Activated naive CD4-positive, alpha-beta T cell treated with Interleukin-2 at 50 U/mL for 16 hours (primary cell): Measurements from ENCODE around the gene FHIT.

Source experiments
- DNase-seq: peaks from one replicate; pipeline ENCODE4 v3.0.0-alpha.2; 2020

Gene FHIT

DNA sequence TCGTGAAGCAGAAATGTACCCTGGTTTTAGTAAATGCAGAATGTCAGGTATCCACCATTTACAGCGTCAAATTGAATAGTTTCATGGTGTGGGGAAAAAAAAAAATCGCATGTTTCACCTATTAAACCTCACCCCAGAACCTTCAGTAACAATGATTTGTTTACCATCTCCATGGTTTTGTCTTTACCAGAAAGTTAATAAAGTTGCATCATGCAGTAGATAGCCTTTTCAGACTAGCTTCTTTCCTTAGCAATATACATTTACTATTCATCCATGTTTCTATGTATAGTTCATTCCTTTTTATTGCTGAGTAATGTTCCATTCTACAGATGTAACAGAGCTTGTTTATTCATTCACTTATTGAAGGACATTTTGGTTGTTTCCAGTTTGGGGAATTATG lies 1066.1 kb downstream of the FHIT start:
- DNase-seq: no peak

DNA sequence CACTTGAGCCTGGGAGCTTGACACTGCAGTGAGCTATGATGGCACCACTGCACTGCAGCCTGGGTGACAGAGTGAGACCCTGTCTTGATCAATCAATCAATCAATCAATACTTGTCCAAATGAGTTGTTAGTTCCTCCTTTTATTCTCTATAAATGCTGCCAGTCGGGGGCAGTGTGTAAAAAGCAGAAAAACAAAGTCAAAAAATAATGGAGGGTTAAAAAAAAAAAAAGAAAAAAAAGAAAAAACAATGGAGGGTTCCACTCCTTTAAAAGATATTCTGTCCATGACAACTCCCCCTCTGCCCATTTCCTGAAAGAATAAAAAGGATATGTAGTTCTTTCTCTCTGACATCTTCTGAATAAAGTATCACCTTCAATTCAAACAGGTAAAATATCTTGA lies 1068.6 kb downstream of the FHIT start:
- DNase-seq: no peak

DNA sequence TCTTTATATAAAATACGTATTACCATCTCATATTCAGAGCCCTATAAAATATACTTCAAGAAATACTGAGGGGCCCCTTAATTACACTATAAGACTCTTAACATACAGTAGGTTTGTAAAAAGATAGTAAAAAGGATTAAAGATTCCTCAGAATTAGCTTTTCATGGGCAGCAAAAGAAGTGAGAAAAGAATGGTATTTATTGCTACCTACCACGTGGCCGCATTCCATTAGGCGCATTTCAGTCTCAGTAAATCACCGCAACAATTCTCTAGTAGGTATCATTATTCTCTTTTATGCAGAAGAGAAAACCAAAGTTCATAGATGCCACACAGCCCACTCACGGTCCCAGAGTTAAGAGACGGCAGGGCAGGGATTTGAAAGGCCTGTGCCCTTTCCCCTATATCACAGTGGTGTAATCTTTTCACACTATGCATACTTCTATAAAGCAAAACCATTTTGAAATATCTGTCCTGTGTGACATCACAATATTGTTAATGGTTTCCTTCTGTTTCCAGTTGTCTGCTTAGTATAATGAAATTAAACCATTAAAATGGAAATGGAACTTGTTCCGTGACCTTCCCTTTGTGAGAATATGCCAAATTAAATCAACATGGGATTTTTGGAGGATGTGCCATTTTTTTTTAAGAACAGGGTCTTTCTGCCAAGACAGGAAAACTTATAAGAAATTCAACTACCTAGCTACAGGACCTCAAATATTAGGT lies 1072.2 kb downstream of the FHIT start:
- no peak for DNase-seq

DNA sequence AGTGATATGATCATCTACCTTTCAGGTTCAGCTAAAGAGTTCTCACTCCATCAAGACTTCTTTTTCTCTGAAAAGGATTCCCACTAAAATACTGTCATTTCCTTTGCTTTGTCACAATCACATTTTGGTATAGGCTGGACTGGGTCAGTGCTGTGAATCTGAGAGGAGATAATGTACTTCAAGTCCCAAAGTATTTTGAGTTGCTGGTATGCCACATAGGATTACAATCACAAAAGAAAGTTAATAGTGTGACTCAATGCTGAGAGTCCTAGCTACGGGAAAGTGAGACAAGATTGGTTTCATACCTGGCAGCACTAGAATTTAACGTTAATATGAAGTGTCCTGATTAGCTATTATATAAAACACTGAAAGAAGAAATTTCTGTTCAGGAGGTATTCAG lies 1073.5 kb downstream of the FHIT start:
- no peak for DNase-seq

DNA sequence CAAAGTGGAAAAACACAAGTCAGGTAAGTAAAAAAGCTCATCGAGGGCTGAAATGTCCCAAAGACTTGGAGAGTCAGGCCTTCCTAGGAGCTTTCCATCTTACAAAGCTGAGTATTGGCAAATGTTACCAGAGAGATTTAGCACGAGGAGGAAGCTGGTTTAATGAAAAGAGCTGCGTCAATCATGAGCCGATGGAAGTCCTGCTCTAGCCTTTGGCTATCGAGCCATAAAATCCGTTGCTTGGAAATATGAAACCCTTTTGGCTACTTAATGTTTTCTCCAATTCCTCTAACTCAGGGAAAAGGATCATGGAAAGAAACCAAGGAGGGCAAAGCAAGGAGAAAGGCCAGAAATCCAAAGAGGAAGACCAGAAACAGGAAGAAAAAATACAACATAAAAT lies 1074.6 kb downstream of the FHIT start:
- DNase-seq: no peak

DNA sequence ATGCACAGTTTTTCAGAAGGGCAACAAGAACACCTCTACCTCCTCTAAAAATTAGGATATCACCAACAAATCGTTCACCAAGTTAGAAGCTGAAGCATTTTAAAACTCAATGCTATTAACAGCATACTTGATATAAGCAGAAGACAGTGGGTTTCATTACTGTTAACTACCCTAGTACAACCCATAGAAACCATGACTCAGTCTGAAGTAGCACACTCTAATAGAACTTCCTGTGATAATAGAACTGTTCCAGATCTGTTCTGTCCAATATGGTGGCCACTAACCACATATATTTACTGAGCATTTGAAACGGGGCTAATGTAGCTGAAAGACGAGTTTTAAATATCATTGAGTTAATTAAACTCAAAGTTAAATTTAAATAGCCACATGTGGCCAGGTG lies 1075.6 kb downstream of the FHIT start:
- no peak for DNase-seq

DNA sequence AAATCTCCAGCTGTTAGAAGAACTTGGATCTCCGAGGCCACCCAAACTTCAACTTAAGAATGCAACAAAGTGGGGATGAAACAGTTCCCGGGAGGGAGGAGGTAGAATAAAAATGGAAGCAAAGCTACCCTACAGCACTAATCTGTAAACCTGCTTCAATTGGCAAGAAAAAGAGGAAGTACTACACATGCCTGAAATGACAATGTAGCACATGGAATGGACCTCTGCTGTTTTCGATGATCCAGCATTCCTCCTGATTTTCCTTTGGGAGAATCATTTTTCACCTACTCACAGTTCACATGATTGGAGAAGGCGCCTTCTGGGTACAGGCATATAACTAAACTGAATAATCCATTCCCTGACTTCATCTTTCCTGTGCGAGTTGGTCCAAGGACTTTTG lies 1081.5 kb downstream of the FHIT start:
- DNase-seq: no peak

DNA sequence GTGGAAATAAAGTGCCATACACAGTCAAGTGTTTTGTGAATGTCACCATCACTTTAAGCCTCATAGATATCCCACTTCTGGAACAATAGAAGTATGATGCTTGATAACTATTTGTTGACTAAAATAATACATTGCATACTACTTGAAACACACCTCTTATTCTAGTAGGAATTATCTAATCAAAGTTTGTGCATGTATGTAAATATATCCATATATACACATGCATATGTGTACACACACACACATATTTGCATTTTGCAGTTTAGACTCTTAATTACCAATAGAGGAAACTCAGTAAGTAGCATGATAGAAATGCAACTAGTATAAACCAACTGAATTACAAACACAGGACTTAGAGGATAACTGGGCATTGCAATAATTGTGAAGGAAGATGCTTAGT lies 1084.1 kb downstream of the FHIT start:
- DNase-seq: no peak

DNA sequence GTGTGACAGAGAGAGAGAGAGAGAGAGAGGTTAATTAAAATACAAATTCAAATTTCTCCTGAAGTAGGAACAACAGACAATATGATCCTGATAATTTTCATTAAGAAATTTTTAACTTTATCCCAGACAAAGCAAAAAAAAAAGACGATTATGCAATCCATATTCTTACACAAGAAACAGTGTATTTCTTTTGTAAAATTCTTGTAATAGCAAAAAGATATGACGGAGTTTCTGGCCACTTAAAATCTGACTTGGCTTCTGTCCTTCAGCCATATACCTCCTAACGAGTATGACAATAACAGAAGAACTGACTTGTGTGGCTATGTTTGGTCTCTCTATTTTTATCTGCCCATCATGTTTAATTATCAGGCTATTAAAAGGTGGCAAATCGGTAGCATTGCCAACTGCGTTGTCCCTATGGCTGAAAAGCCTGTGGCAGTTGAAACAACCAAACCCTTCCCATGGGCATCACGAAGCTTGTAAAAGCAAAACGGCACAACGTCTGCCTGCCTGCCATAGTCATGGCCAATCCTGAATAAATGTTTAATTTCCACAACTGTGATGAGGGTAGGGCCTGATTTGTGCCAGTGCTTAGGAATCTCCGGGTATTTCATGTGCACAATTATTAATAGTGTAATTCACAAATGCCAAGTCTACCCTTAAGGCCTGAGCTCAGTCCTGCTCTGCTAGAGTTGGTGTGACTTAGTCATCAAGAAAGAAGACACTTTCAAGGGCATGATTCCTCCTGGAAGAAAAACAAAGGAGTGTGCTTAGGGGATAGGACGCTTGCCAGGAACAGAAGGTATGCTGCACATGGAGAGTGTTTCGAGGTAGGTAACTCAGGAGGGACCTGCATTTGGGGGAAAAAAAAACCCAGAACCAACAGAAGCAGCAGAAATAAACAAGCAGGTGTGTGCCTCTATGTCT lies 1090.2 kb downstream of the FHIT start:
- DNase-seq: no peak

DNA sequence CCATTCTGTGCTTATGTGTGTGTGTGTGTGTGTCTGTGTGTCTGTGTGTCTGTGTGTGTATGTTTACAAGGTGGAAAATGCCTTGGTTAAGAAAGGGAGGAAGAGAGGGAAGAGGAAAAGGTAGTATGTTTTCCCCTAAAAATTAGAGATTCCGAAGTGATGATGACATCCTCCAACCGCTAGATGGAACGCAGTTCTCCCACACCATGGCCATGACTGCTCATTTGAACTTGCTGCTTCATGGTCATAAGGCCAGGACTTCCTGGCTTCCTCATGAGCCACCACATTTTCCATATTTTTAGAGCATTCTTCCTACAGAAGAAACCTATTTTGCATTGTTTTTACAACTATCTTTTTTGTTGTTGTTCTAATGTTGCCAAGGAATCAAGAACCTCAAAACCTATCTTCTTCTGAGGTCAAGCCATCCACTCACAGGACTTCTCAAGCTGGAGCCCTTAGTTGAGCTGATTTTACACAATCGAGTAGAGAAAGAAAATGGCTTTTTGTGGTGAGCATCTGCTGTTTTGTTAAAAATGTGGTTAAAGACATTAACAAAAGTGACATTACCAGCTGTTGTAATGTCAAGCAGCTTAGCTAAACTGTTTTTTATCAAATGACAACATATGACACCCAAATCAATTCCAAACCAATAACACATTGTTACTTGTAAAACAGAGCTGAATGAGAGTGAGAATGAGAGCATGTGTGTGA lies 1091.0 kb downstream of the FHIT start:
- DNase-seq: no peak

DNA sequence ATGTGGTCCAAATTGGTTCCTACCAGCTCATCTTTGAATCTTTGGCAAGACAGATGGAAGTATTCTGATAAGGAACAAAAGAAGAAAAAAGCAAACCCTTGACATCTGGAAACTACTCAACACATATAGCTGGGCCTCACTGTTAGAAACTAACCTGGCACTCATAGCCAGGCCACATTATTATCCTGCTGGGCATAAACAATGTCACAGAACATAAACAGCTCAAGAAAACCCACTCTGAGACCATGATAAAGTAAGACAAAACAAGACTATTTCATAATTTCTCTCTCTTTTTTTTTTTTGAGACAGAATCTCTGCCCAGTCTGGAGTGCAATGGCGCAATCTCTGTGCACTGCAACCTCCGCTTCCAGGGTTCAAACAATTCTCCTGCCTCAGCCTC lies 1093.2 kb downstream of the FHIT start:
- DNase-seq: no peak

DNA sequence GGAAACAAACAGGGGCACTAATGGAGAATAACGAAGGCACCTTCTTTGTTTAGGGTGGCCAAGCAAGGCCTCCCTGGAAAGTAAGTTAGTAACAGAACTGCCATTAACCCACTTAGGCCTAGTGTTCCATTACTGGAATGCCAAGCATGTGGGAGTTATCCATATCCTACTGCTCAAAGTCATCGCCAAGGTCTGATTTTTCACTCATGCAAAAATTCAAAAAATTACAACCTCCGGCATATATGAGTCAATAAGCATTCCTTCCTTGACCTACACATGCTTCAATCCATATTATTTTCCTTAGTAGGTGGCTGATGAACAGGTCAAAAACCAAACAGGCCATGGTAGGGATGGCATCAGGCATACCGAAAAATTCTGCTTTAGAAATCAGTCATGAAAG lies 1097.2 kb downstream of the FHIT start:
- DNase-seq: no peak

DNA sequence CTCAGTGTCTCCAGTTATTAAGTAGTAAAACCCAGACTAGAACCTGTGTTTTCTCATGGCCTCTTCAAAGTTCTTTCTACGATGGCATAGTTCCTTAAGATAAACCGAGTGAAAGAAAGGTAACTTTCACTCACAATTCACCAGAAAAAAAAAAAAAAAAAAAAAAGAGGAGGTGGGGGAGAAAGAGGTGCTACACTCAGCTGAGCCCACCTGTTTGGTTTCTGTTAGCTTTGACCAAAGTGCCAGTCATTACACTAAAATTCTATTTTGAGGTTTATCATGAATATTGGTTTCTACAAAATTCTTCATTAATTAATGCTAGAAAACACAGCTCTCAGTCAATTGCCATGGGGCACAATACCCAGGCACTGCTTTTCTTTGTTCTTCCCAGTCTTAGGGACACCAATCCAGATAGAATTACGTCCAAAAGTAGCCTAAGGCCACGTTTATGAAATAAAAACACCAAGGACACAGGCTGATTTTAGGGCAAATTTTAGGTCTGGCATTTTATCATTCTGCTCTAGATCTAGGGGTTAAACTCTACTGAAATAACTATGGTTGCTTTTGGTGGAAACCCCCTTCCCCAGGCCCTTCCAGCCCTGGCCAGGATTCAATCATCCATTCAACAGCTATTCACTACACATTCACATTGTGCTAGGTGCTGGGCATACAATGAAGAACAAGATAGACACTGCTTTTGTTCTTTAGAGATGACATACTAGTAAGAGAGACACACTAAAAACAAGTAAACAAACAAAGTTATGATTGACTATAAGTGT lies 1097.8 kb downstream of the FHIT start:
- no peak for DNase-seq

DNA sequence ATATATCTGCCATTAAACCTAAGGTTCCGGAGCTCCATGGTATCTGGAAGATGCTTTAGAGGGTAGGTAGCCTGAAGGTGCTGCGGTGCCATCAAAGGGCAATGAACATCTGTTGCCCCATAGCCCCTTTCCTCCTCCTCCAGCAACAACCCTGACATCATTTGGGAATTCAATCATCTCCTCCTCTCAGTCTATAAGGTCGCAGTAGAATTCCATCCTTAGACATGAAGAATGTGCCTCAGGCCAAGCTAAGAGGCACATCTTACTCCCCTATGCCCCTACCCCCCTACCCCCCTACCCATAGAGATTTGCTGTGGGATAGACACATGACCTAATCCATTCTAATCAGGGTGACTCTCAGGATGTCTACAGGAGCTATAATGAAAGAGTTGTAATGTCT lies 1101.8 kb downstream of the FHIT start:
- DNase-seq: no peak

DNA sequence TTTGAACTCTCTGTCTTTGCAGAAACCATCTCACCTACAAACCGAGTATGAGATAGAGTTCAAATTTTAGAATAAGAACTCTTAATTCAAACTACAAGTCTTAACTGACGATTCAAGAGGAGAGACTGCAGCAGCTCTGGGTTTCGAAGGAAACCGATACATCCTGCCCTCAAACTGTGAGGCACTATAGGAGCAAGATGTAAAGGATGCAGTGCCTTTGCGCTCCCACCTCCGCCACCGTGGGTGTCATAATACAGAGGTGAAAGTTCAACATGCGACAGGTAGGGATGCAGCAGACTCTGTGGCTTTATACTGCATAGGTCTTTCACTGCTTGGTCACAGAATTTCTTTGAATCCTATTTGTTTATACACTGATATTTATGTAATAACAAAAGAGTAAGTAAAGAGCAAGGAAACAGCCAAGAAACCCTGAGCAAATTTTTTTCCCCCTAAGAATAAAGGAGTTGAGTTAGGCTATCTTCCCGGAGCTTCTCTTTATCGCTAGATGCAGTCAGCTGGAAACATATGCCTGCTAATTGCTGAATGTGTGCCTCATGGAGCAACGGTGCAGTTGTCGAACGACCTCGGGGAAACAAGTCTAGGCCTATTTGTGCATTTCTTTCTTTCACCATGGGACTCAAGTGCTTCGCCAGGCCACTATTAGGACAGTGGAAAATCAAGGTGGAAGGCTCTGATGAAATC lies 1103.9 kb downstream of the FHIT start:
- DNase-seq: no peak

DNA sequence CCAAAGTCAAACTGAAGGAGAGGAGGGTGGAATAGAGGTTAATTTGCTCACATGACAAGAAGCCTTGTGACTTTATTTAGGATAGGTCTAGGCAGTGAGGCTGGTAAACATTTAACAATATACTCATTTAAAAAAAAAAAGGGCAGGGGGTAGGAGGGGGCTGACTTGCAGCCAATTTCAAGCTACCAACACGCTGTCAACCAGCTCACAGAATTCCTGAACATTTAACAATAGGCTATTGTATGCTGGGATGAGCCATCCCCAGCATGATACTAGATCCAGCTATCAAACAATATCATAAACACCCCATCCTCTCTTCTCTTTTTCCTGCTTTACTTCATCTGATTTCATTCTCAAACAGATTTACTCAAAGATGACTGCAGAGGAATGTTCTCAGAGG lies 1105.1 kb downstream of the FHIT start:
- no peak for DNase-seq

DNA sequence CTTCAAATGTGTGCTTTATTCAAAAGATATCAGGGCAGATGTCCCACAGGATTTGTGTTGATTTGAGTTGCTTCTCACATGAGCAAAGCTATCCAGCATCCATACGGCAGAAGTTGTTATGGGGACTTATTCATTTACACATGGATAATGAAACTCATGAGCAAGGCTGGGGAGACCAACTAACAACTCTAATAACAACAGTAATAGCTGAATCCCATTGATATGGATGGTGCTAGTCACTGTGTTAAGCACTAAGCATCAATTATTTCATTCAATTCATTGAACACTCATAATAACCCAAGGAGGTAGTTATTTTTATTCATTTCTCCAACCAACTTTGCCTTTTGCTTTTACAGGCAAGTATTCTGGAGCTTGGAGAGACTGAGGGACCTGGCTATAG lies 1107.2 kb downstream of the FHIT start:
- no peak for DNase-seq

DNA sequence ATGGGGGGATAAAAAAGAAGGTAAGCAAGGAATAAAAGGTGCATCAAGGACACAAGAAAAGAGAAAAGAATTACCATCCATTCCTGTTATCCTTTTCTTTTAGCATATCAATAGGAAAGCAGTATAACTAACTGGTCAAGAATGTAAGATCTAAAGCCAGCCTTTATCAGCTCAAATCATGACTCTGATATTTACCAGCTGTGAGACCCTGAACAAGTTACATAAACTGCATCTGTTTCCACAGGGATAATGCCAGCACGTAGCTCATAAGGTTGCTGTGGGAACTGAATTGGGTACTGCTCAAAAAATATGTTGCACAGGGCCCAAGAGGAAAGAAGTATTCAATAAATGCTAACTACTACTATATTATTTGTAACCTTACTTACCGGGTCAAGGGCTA lies 1109.2 kb downstream of the FHIT start:
- no peak for DNase-seq

DNA sequence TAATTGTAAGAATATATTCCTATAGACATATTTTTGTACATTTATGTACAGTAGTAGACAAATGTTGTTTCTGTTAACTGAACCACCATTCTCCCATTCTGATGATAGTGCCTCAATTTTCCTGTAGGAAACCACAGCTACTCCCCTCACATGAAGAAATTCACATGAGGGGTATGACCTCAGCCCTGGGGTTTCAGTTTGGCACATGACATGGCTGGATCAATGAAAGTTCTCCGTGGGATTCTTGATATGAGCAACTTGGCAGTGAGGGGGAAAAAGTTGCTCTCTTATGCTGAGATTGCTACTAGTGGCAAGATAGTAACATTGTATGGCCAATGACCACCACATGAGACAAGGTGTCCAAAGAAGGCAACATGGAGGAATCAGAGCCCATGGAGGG lies 1111.1 kb downstream of the FHIT start:
- no peak for DNase-seq

DNA sequence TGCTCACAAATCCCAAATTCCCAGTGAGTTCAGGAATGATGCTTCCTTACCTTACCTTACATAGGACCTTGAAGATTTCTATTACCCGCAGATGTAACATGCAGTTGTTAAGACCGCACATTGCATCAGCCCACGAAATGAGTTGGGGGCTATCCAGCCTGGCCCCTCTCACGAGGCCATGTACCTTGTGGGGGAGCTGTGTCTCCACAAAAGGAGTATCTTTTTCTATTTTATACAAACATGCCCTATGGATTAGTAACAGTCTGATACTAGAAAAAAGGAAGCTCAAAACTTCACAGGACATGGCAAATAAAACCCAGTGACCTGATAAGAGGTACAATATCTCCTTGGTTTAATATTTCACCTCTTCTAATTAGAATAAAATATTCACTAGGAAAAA lies 1114.7 kb downstream of the FHIT start:
- no peak for DNase-seq

DNA sequence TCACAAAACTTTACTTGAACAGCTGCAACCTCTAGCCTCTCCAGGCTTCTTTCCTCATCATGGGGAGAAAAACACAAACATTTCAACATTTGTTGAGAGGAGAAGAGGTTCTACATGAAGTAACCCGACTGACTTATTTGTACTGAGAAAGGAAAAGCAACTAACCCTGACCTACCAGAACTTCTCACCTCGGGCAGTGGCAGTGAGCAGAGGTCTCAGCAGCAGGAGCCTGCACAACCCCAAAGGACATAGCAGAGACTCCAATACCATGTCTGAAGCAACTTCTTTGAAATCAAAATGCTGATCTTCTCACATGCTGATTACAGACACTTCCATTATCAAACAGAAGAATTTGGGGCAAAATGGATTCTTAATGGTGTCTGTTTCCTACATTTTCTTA lies 1115.8 kb downstream of the FHIT start:
- DNase-seq: no peak
